B cell (primary cell): ENCODE measurements around the gene CHST3. TPM values are rescaled to one million over a fixed set of nuclear protein-coding genes. Genes with fewer than 3 reads are reported as not detected.

Experiments used
- ATAC-seq: fragments of 200-7000 bp; cut with Tn5 transposase; one replicate; pipeline ENCODE4 v1.10.0; 2021; ENCODE audit warnings: low read depth, mild to moderate bottlenecking, moderate number of reproducible peaks, moderate library complexity
- CTCF ChIA-PET: fragments of 350-600 bp; sonication (Branson Sonifier 250); formaldehyde crosslinking; loops from one replicate; lab custom pipeline; 2021; ENCODE audit warnings: antibody characterized with exemption, inconsistent platforms; lab: Charles Lee
- POLR2A ChIA-PET: fragments of 350-600 bp; sonication (Branson Sonifier 250); formaldehyde crosslinking; loops from one replicate; lab custom pipeline; 2021; ENCODE audit warnings: antibody characterized with exemption; lab: Charles Lee
- DNase-seq: peaks from one replicate; pipeline ENCODE4 v3.0.0; 2013
- H2AFZ ChIP-seq: 2 replicates; pipeline ENCODE4 v1.6.1; 2012; ENCODE audit warnings: mild to moderate bottlenecking, low read depth, low read length; ENCODE audit not compliant: insufficient read depth, poor library complexity, severe bottlenecking
- H3K27ac ChIP-seq, 2 donors: 1 replicate in 1 of 2; 2 replicates in 1 of 2; pipeline ENCODE4 v1.5.1; 2012 to 2013; ENCODE audit warnings: low read length in 2 of 2, mild to moderate bottlenecking in 2 of 2, moderate library complexity in 1 of 2
- H3K27me3 ChIP-seq, 4 experiments: fragments of 200-600 bp in 1 of 4; sonication (generic) in 1 of 4; replicated peaks in 1 of 4; 1 replicate in 2 of 4; 2 replicates in 2 of 4; pipeline versions ENCODE4 v1.6.1 to v1.7.0; 2013 to 2016; ENCODE audit warnings: low read length in 3 of 4, mild to moderate bottlenecking in 2 of 4, mixed read lengths in 1 of 4, moderate library complexity in 1 of 4; ENCODE audit not compliant: insufficient read depth in 4 of 4, control insufficient read depth in 3 of 4; ENCODE audit errors: control extremely low read depth in 1 of 4
- H3K36me3 ChIP-seq, 2 experiments: replicated peaks in 1 of 2; 1 replicate in 1 of 2; 2 replicates in 1 of 2; pipeline versions ENCODE4 v1.6.1 to v1.7.1; 2013; ENCODE audit warnings: low read length in 1 of 2; ENCODE audit not compliant: insufficient read depth in 2 of 2, control insufficient read depth in 1 of 2; ENCODE audit errors: control extremely low read depth in 1 of 2, extremely low read depth in 1 of 2
- H3K4me1 ChIP-seq, 2 donors: fragments of 200-600 bp in 1 of 2; sonication (generic) in 1 of 2; 1 replicate in 1 of 2; 2 replicates in 1 of 2; pipeline versions ENCODE4 v1.5.1 to v1.6.1; 2013 to 2017; ENCODE audit warnings: low read length in 2 of 2; ENCODE audit not compliant: control insufficient read depth in 2 of 2, insufficient read depth in 2 of 2
- H3K4me2 ChIP-seq: replicated peaks from 2 replicates; pipeline ENCODE3; 2012; ENCODE audit warnings: mild to moderate bottlenecking, low read depth, low read length; ENCODE audit not compliant: poor library complexity, severe bottlenecking
- H3K4me3 ChIP-seq, 5 experiments: fragments of 200-600 bp in 1 of 5; sonication (generic) in 1 of 5; 1 replicate in 3 of 5; 2 replicates in 2 of 5; pipeline versions ENCODE4 v1.5.1 to v1.7.0; 2011 to 2016; ENCODE audit warnings: low read length in 4 of 5, mild to moderate bottlenecking in 4 of 5, low read depth in 2 of 5, control low read depth in 1 of 5, moderate library complexity in 1 of 5; ENCODE audit not compliant: insufficient read depth in 1 of 5; ENCODE audit errors: control extremely low read depth in 1 of 5, extremely low read depth in 1 of 5
- H3K79me2 ChIP-seq: fragments of 200-600 bp; sonication (generic); one replicate; pipeline ENCODE4 v1.6.0; 2016; ENCODE audit warnings: low read length; ENCODE audit not compliant: control insufficient read depth, insufficient read depth
- H3K9ac ChIP-seq: fragments of 200-600 bp; sonication (generic); 2 replicates; pipeline ENCODE4 v1.6.1; 2017; ENCODE audit warnings: mild to moderate bottlenecking, low read length, moderate library complexity
- H3K9me3 ChIP-seq, 3 donors: one replicate each; pipeline versions ENCODE4 v1.6.1 to v1.7.1; 2013; ENCODE audit warnings: low read length in 2 of 3; ENCODE audit not compliant: control insufficient read depth in 2 of 3, insufficient read depth in 1 of 3; ENCODE audit errors: control extremely low read depth in 1 of 3
- H4K20me1 ChIP-seq: 2 replicates; pipeline ENCODE4 v1.6.0; 2012; ENCODE audit warnings: mild to moderate bottlenecking, low read length; ENCODE audit not compliant: insufficient read depth, control insufficient read depth, poor library complexity, severe bottlenecking
- H3K27ac Mint-ChIP-seq: one replicate; pipeline ENCODE4 v1.8.0; 2021; ENCODE audit warnings: mixed read lengths
- H3K27me3 Mint-ChIP-seq: one replicate; pipeline ENCODE4 v1.8.0; 2021; ENCODE audit warnings: mixed read lengths
- H3K4me1 Mint-ChIP-seq: one replicate; pipeline ENCODE4 v1.8.0; 2021; ENCODE audit warnings: mixed read lengths
- H3K4me3 Mint-ChIP-seq: one replicate; pipeline ENCODE4 v1.8.0; 2021; ENCODE audit warnings: mixed read lengths
- H3K9me3 Mint-ChIP-seq: one replicate; pipeline ENCODE4 v1.8.0; 2022; ENCODE audit warnings: mixed read lengths; ENCODE audit not compliant: insufficient read depth
- EZH2 ChIP-seq: IDR thresholded peaks from 2 replicates; pipeline ENCODE4 v1.6.1; 2012; ENCODE audit warnings: borderline replicate concordance, low read depth, mild to moderate bottlenecking, moderate library complexity, low read length; ENCODE audit not compliant: insufficient read depth, poor library complexity, severe bottlenecking
- WGBS: methylation state at CpG from one replicate; pipeline ENCODE4 v1.1.5; 2013; ENCODE audit warnings: missing lambda C conversion rate; ENCODE audit not compliant: insufficient coverage; 5-methylcytosine and 5-hydroxymethylcytosine counted together
- intact Hi-C: fragments of 100-400 bp; cut with micrococcal nuclease; formaldehyde crosslinking; loops from one replicate; pipeline ENCODE4 v1.10.0; 2022
- polyA plus RNA-seq: library from polyadenylated mRNA; depleted of rRNA; stranded (reverse); fragments of >200 nt; gene quantifications from 2 replicates; pipeline ENCODE4 v1.2.3, GENCODE V29; 2012
- total RNA-seq, 2 donors: library from RNA; stranded (reverse); fragments of 120-200 nt in 1 of 2; gene quantifications; 1 replicate in 1 of 2; 2 replicates in 1 of 2; pipeline versions ENCODE4 v1.2.3 to v1.2.4, GENCODE V29; 2013 to 2022
- TF ChIP-seq, protein P1 (sequence below): fragments of 200-600 bp; IDR thresholded peaks from one replicate; pipeline ENCODE4 v1.8.0; 2022; ENCODE audit warnings: antibody characterized with exemption, mild to moderate bottlenecking

Gene CHST3
- total and polyA plus RNA-seq, 2 donors (not counting 1 experiment from before 2014, with no cell fraction given), result 0.01 TPM; not detected in 1

DNA sequence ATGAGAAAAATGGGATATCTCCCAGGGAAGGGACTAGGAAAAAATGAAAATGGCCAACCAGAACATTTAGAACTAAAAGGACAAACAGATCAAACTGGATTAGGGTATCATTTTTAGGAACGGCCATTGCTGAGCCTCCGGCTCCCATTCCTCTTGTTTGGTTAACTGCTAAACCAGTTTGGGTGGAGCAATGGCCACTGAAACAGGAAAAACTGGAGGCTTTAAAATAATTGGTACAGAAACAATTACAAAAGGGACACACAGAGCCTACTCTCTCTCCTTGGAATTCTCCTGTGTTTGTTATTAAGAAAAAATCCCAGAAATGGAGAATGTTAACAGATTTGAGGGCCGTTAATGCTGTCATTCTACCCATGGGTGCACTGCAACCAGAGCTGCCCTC is 4.7 kb upstream of the CHST3 start:
- WGBS, result no CpG with 5 or more reads among the region's 3 CpGs
- H3K9me3 ChIP-seq, result peaks cover 1 to 36% (median 19%) of the 10 kb centered on the region in 3 donors
- H2AFZ ChIP-seq, result no peak overlapping the region
- Mint-ChIP-seq H3K27me3 (peaks cover 39% of the 10 kb centered on the region), H3K4me1 (peaks cover 7% of the 10 kb centered on the region), H3K4me3 (no peak overlapping the region), H3K27ac (no peak overlapping the region), H3K9me3 (peaks cover 14% of the 10 kb centered on the region)
- intact Hi-C loops, result no loop called here
- POLR2A ChIA-PET, result no interaction called here
- no peaks in the 10 kb centered on the region for H4K20me1 ChIP-seq
- H3K36me3 ChIP-seq, result no peaks in the 10 kb centered on the region
- H3K27ac ChIP-seq, result no peak overlapping the region
- TF ChIP-seq EZH2, result no peak
- TF ChIP-seq, protein P1, sequence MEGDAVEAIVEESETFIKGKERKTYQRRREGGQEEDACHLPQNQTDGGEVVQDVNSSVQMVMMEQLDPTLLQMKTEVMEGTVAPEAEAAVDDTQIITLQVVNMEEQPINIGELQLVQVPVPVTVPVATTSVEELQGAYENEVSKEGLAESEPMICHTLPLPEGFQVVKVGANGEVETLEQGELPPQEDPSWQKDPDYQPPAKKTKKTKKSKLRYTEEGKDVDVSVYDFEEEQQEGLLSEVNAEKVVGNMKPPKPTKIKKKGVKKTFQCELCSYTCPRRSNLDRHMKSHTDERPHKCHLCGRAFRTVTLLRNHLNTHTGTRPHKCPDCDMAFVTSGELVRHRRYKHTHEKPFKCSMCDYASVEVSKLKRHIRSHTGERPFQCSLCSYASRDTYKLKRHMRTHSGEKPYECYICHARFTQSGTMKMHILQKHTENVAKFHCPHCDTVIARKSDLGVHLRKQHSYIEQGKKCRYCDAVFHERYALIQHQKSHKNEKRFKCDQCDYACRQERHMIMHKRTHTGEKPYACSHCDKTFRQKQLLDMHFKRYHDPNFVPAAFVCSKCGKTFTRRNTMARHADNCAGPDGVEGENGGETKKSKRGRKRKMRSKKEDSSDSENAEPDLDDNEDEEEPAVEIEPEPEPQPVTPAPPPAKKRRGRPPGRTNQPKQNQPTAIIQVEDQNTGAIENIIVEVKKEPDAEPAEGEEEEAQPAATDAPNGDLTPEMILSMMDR, result no peak
- no peak overlapping the region for H3K4me3 ChIP-seq
- H3K4me1 ChIP-seq, result peaks cover 5 to 7% of the 10 kb centered on the region in 2 donors
- H3K9ac ChIP-seq, result no peak overlapping the region
- ATAC-seq, result no peak
- CTCF ChIA-PET, result interaction anchor here (1.0 kb wide), 1 partner anchor 62 kb away, joined by 7 read pairs; no protein-coding TSS in a partner anchor
- no peaks in the 10 kb centered on the region for H3K79me2 ChIP-seq
- no peak overlapping the region for H3K4me2 ChIP-seq
- no peak for DNase-seq
- peaks cover 0 to 24% (median 9%) of the 10 kb centered on the region in 4 experiments for H3K27me3 ChIP-seq

DNA sequence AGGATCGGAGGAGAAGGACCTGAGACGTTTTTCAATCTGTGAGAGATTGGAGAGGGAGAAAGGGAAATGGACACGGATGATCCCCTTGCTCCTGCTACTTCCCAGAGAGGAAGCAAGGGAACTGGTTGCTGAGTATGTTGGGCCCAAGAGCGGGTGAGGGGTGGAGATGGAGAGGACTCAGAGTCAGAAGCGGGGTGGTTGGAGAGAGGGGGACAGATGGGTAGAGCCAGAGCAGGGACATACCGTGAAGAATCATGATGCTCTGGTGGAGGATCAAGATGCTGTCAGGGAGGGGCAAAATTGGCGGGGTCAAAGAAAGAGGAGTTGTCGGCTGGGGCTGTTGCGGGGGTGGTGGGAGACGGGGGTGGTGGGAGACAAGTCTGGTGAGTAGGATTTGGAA is 2.4 kb upstream of the CHST3 start:
- Histone ChIP-seq H2AFZ (no peak overlapping the region), H3K36me3 (no peaks in the 10 kb centered on the region), H3K4me1 (peaks cover 10 to 11% of the 10 kb centered on the region in 2 donors), H3K4me3 (no peak overlapping the region), H3K9ac (no peak overlapping the region), H3K9me3 (peaks cover 0 to 13% (median 1%) of the 10 kb centered on the region in 3 donors), H3K27ac (no peak overlapping the region), H3K4me2 (no peak overlapping the region), H3K79me2 (no peaks in the 10 kb centered on the region), H4K20me1 (no peaks in the 10 kb centered on the region), H3K27me3 (peaks cover 0 to 37% (median 18%) of the 10 kb centered on the region in 4 experiments)
- CTCF ChIA-PET, result no interaction called here
- Mint-ChIP-seq H3K4me3 (no peak overlapping the region), H3K9me3 (no peaks in the 10 kb centered on the region), H3K4me1 (peaks cover 13% of the 10 kb centered on the region), H3K27ac (no peak overlapping the region), H3K27me3 (peaks cover 54% of the 10 kb centered on the region)
- ATAC-seq, result no peak
- 96% methylated on average over 9 of the region's 10 CpGs for WGBS
- intact Hi-C loops, result no loop called here
- no peak for DNase-seq
- POLR2A ChIA-PET, result no interaction called here
- TF ChIP-seq EZH2, result no peak
